Measurements from ENCODE around the gene GADL1. TPM values are rescaled to one million over a fixed set of nuclear protein-coding genes. Genes with fewer than 3 reads are reported as not detected.

GADL1 gene
- total RNA-seq, 1 donor from 2014 or later: not detected

DNA sequence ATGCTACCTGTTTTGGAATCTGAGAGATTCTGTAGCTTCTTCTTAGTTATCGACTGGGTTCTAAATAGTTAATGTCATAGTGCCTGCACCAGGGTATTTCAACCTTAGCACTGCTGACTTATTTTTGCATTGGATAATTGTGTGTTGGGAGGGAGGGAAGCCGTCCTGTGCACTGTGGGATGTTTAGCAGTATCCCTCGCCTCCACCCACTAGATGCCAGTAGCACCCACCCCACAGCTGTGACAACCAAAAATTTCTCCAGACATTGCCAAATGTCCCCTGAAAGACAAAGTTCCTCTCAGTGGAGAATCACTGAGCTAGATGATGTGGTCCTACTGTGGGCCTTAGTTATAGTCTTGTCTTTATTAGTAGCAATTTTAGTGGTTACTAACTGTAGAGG is 199.8 kb downstream of the GADL1 start:
- no peak for DNase-seq (ENCODE audit: low spot score in 2 of 2)
- TF ChIP-seq CTCF (IDR thresholded peaks at IDR 0.05): no peak
- Histone ChIP-seq H3K9me3 (no peaks in the 10 kb centered on the region), H3K4me3 (no peak overlapping the region), H3K27me3 (no peaks in the 10 kb centered on the region), H3K4me1 (peaks cover 4 to 26% of the 10 kb centered on the region in 2 donors), H3K36me3 (peaks cover 42 to 71% of the 10 kb centered on the region in 2 donors), H3K27ac (no peak overlapping the region)
- intact Hi-C loops (cut with DNase I): loop anchor here (5.0 kb wide), 3 partner anchors 87 to 492 kb away; partner anchors contain the start of gene TGFBR2

GRCh38 chr3:30694148-30694547 is 200.3 kb downstream of the GADL1 start:
- Histone ChIP-seq H3K27ac (no peak overlapping the region), H3K27me3 (no peaks in the 10 kb centered on the region), H3K4me3 (no peak overlapping the region), H3K9me3 (no peaks in the 10 kb centered on the region), H3K4me1 (peaks cover 4 to 30% of the 10 kb centered on the region in 2 donors), H3K36me3 (peaks cover 38 to 71% of the 10 kb centered on the region in 2 donors)
- intact Hi-C loops (cut with DNase I): loop anchor here (5.0 kb wide), 3 partner anchors 87 to 492 kb away; partner anchors contain the start of gene TGFBR2
- no peak for DNase-seq (ENCODE audit: low spot score in 2 of 2)
- no peak for TF ChIP-seq CTCF (IDR thresholded peaks at IDR 0.05)

- Histone ChIP-seq H3K4me1 (peaks cover 9 to 35% of the 10 kb centered on the region in 2 donors), H3K27ac (peak overlapping the region in 1 of 2 donors; percentile 31), H3K36me3 (peaks cover 37 to 72% of the 10 kb centered on the region in 2 donors)
Observed at GRCh38 chr3:30693470-30694120, 200.9 kb downstream of the GADL1 start.

GRCh38 chr3:30692498-30693130 is 201.8 kb downstream of the GADL1 start:
- intact Hi-C loops (cut with DNase I): loop anchor here (1.0 to 5.0 kb wide), 6 partner anchors 85 to 650 kb away; partner anchors contain the start of gene TGFBR2
- no peak for DNase-seq (ENCODE audit: low spot score in 2 of 2)
- peak overlapping the region; percentile 17 to 73 for H3K27ac ChIP-seq
- peaks cover 15 to 45% of the 10 kb centered on the region in 2 donors for H3K4me1 ChIP-seq
- H3K27me3 ChIP-seq: no peaks in the 10 kb centered on the region
- peaks cover 43 to 64% of the 10 kb centered on the region in 2 donors for H3K36me3 ChIP-seq
- no peak for TF ChIP-seq CTCF (IDR thresholded peaks at IDR 0.05)
- no peak overlapping the region for H3K4me3 ChIP-seq
- H3K9me3 ChIP-seq: no peaks in the 10 kb centered on the region

More at GRCh38 chr3:30693470-30694120, 200.9 kb downstream of the GADL1 start:
- TF ChIP-seq CTCF (IDR thresholded peaks at IDR 0.05): peak; percentile 80 to 82 (median 81)
- Histone ChIP-seq H3K9me3 (no peaks in the 10 kb centered on the region), H3K4me3 (no peak overlapping the region), H3K27me3 (no peaks in the 10 kb centered on the region)
- intact Hi-C loops (cut with DNase I): loop anchor here (1.0 to 5.0 kb wide), 6 partner anchors 86 to 651 kb away; partner anchors contain the start of gene TGFBR2
- no peak for DNase-seq (ENCODE audit: low spot score in 2 of 2)

DNA sequence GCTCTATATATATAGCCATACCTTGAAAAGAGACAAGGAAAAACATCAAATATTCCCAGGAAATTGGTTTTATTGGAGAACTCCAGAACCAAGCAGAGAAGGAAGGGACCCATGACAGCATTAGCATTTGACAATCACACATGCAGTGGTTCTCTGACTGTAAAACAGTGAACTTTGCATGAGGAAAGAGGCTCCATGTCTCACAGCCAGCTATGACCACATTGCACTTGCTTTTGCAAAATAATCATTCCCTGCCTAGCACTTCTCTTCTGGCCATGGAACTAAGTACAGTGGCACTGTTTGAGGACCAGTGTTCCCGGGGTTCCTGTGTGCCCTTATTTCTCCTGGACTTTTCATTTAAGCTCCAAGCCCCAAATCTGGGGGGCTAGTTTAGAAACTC is 202.5 kb downstream of the GADL1 start:
- Histone ChIP-seq H3K27me3 (no peaks in the 10 kb centered on the region), H3K4me3 (no peak overlapping the region), H3K27ac (peak overlapping the region; percentile 30 to 73), H3K36me3 (peaks cover 46 to 63% of the 10 kb centered on the region in 2 donors), H3K4me1 (peaks cover 15 to 50% of the 10 kb centered on the region in 2 donors), H3K9me3 (no peaks in the 10 kb centered on the region)
- TF ChIP-seq CTCF (IDR thresholded peaks at IDR 0.05): no peak
- no peak for DNase-seq (ENCODE audit: low spot score in 2 of 2)
- intact Hi-C loops (cut with DNase I): loop anchor here (2.0 to 5.0 kb wide), 5 partner anchors 85 to 577 kb away; partner anchors contain the start of gene TGFBR2
